Immature natural killer cell (primary cell): ENCODE data around the gene CFL1. TPM values are rescaled to one million over a fixed set of nuclear protein-coding genes. Genes with fewer than 3 reads are reported as not detected.
"Not testable (repeated sequence)": the region's sequence is repeated elsewhere in the genome, so short reads cannot be mapped to it uniquely, and the experiment has no call there.

Source experiments
- DNase-seq, 3 donors: peaks; one replicate each; pipeline ENCODE4 v3.0.0; 2022; ENCODE audit warnings: mixed read lengths in 1 of 3
- H3K27ac Mint-ChIP-seq, 6 donors: one replicate each; pipeline ENCODE4 v1.8.0; 2020; ENCODE audit warnings: mixed read lengths in 6 of 6, mild to moderate bottlenecking in 5 of 6, inconsistent platforms in 4 of 6, moderate library complexity in 3 of 6
- H3K27me3 Mint-ChIP-seq, 3 donors: one replicate each; pipeline ENCODE4 v1.8.0; 2020 to 2021; ENCODE audit warnings: low read depth in 3 of 3, mild to moderate bottlenecking in 3 of 3, mixed read lengths in 3 of 3, moderate library complexity in 3 of 3, inconsistent platforms in 1 of 3
- H3K36me3 Mint-ChIP-seq, 3 donors: one replicate each; pipeline ENCODE4 v1.8.0; 2020; ENCODE audit warnings: mixed read lengths in 3 of 3, inconsistent platforms in 2 of 3, mild to moderate bottlenecking in 2 of 3
- H3K4me1 Mint-ChIP-seq, 2 donors: one replicate each; pipeline ENCODE4 v1.8.0; 2020; ENCODE audit warnings: inconsistent platforms in 2 of 2, mild to moderate bottlenecking in 2 of 2, mixed read lengths in 2 of 2, moderate library complexity in 1 of 2
- H3K4me3 Mint-ChIP-seq, 5 donors: one replicate each; pipeline ENCODE4 v1.8.0; 2020; ENCODE audit warnings: mild to moderate bottlenecking in 5 of 5, mixed read lengths in 5 of 5, inconsistent platforms in 3 of 5, moderate library complexity in 3 of 5
- H3K9me3 Mint-ChIP-seq, 6 donors: one replicate each; pipeline ENCODE4 v1.8.0; 2020; ENCODE audit warnings: mild to moderate bottlenecking in 6 of 6, mixed read lengths in 6 of 6, inconsistent platforms in 4 of 6, moderate library complexity in 3 of 6
- polyA plus RNA-seq, 3 donors: library from polyadenylated mRNA; unstranded; fragments of 300-500 nt; fragmentation: Illumina TruSeq; gene quantifications; one replicate each; pipeline ENCODE4 v1.2.3, GENCODE V29; 2021

The CFL1 gene
- polyA plus RNA-seq, 3 donors from 2014 or later: 2,883 to 4,279 (median 3,963) TPM

- Mint-ChIP-seq H3K4me1 (peaks cover 56 to 65% of the 10 kb centered on the region in 2 donors), H3K27ac (peak overlapping the region in 5 of 6 donors; percentile 62 to 95 (median 92)), H3K9me3 (no peaks in the 10 kb centered on the region)
These were observed 2.8 kb downstream of the CFL1 start for GRCh38 chr11:65854852-65855837.

DNA sequence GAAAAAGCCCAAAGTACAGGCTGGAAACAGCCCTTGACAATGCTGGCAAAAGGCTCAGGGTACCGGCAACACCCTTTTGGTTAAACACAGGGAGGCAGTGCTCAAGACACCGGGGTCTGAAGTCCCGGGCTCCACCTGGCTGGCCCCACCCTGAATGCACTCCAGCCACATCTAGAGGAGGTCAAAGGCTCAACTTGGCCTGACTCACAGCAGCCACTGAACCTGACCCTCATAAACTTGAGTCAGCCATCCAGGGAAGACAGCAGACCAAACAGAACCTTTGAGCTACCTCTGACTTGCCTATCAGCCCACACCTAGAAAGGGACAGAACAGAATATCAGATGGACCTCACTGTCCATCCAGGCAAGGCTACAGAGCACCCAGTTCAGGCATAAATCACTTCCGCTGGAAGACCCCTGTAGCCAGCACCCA, 3.8 kb downstream of the CFL1 start:
- peak overlapping the region in 4 of 5 donors; percentile 10 to 61 (median 31) for H3K4me3 Mint-ChIP-seq
- DNase-seq: no peak
- peaks cover 48 to 55% of the 10 kb centered on the region in 2 donors for H3K4me1 Mint-ChIP-seq
- peaks cover 10 to 23% (median 18%) of the 10 kb centered on the region in 3 donors for H3K27me3 Mint-ChIP-seq
- H3K36me3 Mint-ChIP-seq: peaks cover 24 to 41% (median 25%) of the 10 kb centered on the region in 3 donors
- peak overlapping the region in 4 of 6 donors; percentile 30 to 64 (median 60) for H3K27ac Mint-ChIP-seq
- H3K9me3 Mint-ChIP-seq: no peaks in the 10 kb centered on the region

More at GRCh38 chr11:65854852-65855837, 2.8 kb downstream of the CFL1 start:
- Mint-ChIP-seq H3K36me3 (peaks cover 24 to 41% (median 25%) of the 10 kb centered on the region in 3 donors), H3K4me3 (peak overlapping the region; percentile 89 to 96 (median 92)), H3K27me3 (peaks cover 10 to 26% (median 20%) of the 10 kb centered on the region in 3 donors)
- no peak for DNase-seq

GRCh38 chr11:65853246-65853979, 4.6 kb downstream of the CFL1 start:
- H3K4me3 Mint-ChIP-seq: no peak overlapping the region
- peaks cover 10 to 22% (median 18%) of the 10 kb centered on the region in 3 donors for H3K27me3 Mint-ChIP-seq
- DNase-seq: no peak
- peaks cover 42 to 48% of the 10 kb centered on the region in 2 donors for H3K4me1 Mint-ChIP-seq
- no peaks in the 10 kb centered on the region for H3K9me3 Mint-ChIP-seq
- peaks cover 24 to 41% (median 25%) of the 10 kb centered on the region in 3 donors for H3K36me3 Mint-ChIP-seq
- peak overlapping the region in 3 of 6 donors; percentile 3 to 61 (median 40) for H3K27ac Mint-ChIP-seq

DNA sequence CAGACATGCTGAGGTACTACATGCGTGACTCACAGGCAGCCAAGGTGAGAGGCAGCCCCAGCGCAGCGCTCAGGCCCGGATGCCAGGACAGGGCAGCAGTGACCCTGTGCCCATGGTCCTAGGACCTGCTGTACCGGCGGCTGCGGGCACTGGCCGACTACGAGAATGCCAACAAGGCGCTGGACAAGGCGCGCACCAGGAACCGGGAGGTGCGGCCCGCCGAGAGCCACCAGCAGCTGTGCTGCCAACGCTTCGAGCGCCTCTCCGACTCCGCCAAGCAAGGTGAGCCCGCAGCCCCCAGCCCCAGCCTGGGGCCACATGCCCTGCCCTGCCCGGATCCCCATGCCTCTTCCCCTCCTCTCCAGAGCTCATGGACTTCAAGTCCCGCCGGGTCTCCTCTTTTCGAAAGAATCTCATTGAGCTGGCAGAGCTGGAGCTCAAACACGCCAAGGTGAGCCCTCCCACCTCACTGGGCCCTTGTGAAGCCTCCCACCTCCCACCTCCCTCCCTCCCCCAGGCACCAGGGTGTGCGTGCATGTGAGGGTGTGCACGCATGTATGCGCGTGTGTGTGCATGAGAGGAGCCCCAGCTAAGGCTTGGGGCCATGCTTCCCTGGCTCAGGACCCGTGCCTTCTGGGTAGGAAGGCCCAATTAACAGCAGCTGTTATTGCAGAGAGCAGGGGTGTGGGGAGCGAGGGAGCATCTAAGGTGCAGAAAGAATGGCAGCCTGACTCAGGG, 5.3 kb downstream of the CFL1 start:
- peaks cover 5 to 18% (median 12%) of the 10 kb centered on the region in 3 donors for H3K27me3 Mint-ChIP-seq
- no peaks in the 10 kb centered on the region for H3K9me3 Mint-ChIP-seq
- peaks cover 39 to 44% of the 10 kb centered on the region in 2 donors for H3K4me1 Mint-ChIP-seq
- no peak for DNase-seq
- peak overlapping the region in 1 of 6 donors; percentile 57 for H3K27ac Mint-ChIP-seq
- H3K36me3 Mint-ChIP-seq: peaks cover 24 to 41% (median 25%) of the 10 kb centered on the region in 3 donors
- no peak overlapping the region for H3K4me3 Mint-ChIP-seq

GRCh38 chr11:65851811-65852507, 6.0 kb downstream of the CFL1 start:
- Mint-ChIP-seq H3K36me3 (peaks cover 24 to 41% (median 25%) of the 10 kb centered on the region in 3 donors), H3K27ac (peak overlapping the region in 4 of 6 donors; percentile 34 to 65 (median 50)), H3K4me3 (no peak overlapping the region), H3K9me3 (no peaks in the 10 kb centered on the region), H3K27me3 (peaks cover 5 to 12% (median 12%) of the 10 kb centered on the region in 3 donors), H3K4me1 (peaks cover 38 to 43% of the 10 kb centered on the region in 2 donors)
- no peak for DNase-seq

GRCh38 chr11:65851083-65851579, 6.8 kb downstream of the CFL1 start:
- DNase-seq: no peak
- Mint-ChIP-seq H3K36me3 (peaks cover 19 to 33% (median 20%) of the 10 kb centered on the region in 3 donors), H3K27me3 (peaks cover 2 to 9% (median 5%) of the 10 kb centered on the region in 3 donors), H3K27ac (peak overlapping the region in 1 of 6 donors; percentile 44), H3K4me3 (no peak overlapping the region), H3K4me1 (peaks cover 30 to 35% of the 10 kb centered on the region in 2 donors), H3K9me3 (no peaks in the 10 kb centered on the region)

DNA sequence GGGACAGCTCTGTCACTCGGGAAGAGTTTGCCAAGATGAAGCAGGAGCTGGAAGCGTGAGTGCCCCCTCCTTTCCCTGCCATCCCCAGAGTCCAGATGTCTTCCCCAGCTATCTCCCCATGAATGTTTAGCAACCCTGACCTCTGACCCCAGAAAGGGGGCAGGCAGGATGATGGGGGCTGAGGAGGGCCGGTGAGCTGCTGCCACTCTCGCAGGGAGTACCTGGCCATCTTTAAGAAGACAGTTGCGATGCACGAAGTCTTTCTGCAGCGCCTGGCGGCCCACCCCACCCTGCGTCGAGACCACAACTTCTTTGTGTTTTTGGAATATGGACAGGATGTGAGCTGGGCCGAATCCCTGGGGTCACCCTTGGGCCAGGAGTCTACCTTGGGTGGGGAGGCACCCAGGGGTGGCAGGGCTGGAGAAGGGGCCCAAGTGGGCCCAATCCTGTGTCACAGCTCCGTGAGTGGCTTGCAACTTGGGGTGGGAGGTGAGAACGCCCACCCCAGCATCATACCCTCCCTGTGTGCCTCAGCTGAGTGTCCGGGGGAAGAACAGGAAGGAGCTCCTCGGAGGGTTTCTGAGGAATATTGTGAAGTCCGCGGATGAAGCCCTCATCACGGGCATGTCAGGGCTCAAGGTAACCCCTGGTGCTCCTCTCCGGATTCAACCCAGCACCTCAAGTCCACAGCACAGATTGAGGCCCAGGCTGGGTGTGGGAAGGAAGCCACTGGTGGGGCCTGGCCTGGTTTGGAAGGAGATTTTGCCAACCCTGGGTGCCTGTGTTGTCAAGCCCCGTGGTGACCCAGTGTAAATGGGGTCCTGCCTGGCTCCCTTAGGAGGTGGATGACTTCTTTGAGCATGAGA, 7.5 kb downstream of the CFL1 start:
- no peak overlapping the region for H3K27ac Mint-ChIP-seq
- H3K4me1 Mint-ChIP-seq: peaks cover 23 to 28% of the 10 kb centered on the region in 2 donors
- no peak for DNase-seq
- H3K4me3 Mint-ChIP-seq: no peak overlapping the region
- peaks cover 2 to 9% (median 3%) of the 10 kb centered on the region in 3 donors for H3K27me3 Mint-ChIP-seq
- no peaks in the 10 kb centered on the region for H3K9me3 Mint-ChIP-seq
- peaks cover 16 to 26% (median 16%) of the 10 kb centered on the region in 3 donors for H3K36me3 Mint-ChIP-seq

GRCh38 chr11:65849771-65850216, 8.2 kb downstream of the CFL1 start:
- H3K27ac Mint-ChIP-seq: no peak overlapping the region
- no peak overlapping the region for H3K4me3 Mint-ChIP-seq
- H3K4me1 Mint-ChIP-seq: peaks cover 19 to 23% of the 10 kb centered on the region in 2 donors
- no peak for DNase-seq
- peaks cover 2 to 9% (median 3%) of the 10 kb centered on the region in 3 donors for H3K27me3 Mint-ChIP-seq
- no peaks in the 10 kb centered on the region for H3K9me3 Mint-ChIP-seq
- peaks cover 14 to 25% (median 15%) of the 10 kb centered on the region in 3 donors for H3K36me3 Mint-ChIP-seq

GRCh38 chr11:65849366-65849765, 8.6 kb downstream of the CFL1 start:
- H3K4me3 Mint-ChIP-seq: no peak overlapping the region
- peak overlapping the region in 2 of 6 donors; percentile 7 to 8 for H3K27ac Mint-ChIP-seq
- peaks cover 10 to 20% (median 11%) of the 10 kb centered on the region in 3 donors for H3K36me3 Mint-ChIP-seq
- peaks cover 0 to 7% (median 3%) of the 10 kb centered on the region in 3 donors for H3K27me3 Mint-ChIP-seq
- H3K4me1 Mint-ChIP-seq: peaks cover 15 to 19% of the 10 kb centered on the region in 2 donors
- DNase-seq: no peak
- no peaks in the 10 kb centered on the region for H3K9me3 Mint-ChIP-seq

- not testable (repeated sequence) for H3K9me3 Mint-ChIP-seq, H3K4me3 Mint-ChIP-seq, DNase-seq, H3K27me3 Mint-ChIP-seq
- Mint-ChIP-seq H3K27ac (peak overlapping the region in 4 of 6 donors; percentile 5 to 72 (median 62)), H3K4me1 (peaks cover 10 to 12% of the 10 kb centered on the region in 2 donors), H3K36me3 (peaks cover 8 to 14% (median 9%) of the 10 kb centered on the region in 3 donors)
These were observed 9.3 kb downstream of the CFL1 start for GRCh38 chr11:65848693-65849092.

GRCh38 chr11:65847746-65848145, 10.2 kb downstream of the CFL1 start:
- Mint-ChIP-seq H3K4me1 (peaks cover 4 to 5% of the 10 kb centered on the region in 2 donors), H3K27me3 (no peaks in the 10 kb centered on the region), H3K36me3 (peaks cover 8 to 9% (median 9%) of the 10 kb centered on the region in 3 donors), H3K4me3 (no peak overlapping the region), H3K27ac (peak overlapping the region in 1 of 6 donors; percentile 7), H3K9me3 (no peaks in the 10 kb centered on the region)
- DNase-seq: no peak
